VCaP (cell line): ENCODE measurements around the gene GPR3.
"Not testable (repeated sequence)": the region's sequence is repeated elsewhere in the genome, so short reads cannot be mapped to it uniquely, and the experiment has no call there.

Source experiments
- H3K27ac ChIP-seq: fragments of 450-650 bp; 2 replicates; pipeline ENCODE4 v1.5.1; 2017
- TF ChIP-seq, protein P1 (sequence below): fragments of 450-650 bp; conservative IDR thresholded peaks from 2 replicates; pipeline ENCODE4 v1.5.1; 2017; ENCODE audit warnings: mild to moderate bottlenecking, moderate library complexity

Gene GPR3

DNA sequence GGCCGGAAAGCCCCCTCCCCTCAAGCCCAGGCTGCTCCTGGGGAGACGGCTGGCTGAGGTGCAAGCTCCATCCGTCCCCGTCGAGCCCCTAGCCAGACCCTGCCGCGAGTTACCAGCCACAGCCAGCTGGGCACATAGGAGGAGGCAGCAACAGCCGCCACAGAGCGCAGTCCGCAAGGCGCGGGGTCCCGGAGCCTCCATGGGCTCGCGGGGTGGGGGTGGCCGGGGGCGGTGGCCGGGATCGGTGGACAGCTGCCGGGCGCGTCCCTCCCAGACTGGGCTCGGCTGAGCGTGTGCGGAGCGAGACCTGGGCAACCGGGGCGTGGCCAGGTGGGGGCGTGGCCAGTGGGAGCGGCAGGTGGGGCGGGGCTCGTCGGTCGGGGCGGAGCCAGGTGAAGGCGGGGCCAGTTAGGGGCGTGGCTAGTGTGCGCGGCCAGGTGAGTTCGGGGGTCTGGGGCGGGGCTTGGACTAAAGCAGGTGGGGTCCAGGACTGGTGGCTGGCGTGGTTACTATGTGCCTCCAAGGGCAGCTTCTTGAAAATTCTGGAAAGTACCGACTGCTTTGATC is 9.3 kb upstream of the GPR3 start, which contains the start of gene CD164L2:
CD164L2 (minus strand) TSS at position 295 of the 567 bp plus-strand sequence; CDS start at position 201, 94 bp downstream.
- peak within 1 kb of the TSS; percentile 35; the same call in 1 of the 2 replicates for H3K27ac ChIP-seq
- TF ChIP-seq, protein P1, sequence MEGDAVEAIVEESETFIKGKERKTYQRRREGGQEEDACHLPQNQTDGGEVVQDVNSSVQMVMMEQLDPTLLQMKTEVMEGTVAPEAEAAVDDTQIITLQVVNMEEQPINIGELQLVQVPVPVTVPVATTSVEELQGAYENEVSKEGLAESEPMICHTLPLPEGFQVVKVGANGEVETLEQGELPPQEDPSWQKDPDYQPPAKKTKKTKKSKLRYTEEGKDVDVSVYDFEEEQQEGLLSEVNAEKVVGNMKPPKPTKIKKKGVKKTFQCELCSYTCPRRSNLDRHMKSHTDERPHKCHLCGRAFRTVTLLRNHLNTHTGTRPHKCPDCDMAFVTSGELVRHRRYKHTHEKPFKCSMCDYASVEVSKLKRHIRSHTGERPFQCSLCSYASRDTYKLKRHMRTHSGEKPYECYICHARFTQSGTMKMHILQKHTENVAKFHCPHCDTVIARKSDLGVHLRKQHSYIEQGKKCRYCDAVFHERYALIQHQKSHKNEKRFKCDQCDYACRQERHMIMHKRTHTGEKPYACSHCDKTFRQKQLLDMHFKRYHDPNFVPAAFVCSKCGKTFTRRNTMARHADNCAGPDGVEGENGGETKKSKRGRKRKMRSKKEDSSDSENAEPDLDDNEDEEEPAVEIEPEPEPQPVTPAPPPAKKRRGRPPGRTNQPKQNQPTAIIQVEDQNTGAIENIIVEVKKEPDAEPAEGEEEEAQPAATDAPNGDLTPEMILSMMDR, result no peak

DNA sequence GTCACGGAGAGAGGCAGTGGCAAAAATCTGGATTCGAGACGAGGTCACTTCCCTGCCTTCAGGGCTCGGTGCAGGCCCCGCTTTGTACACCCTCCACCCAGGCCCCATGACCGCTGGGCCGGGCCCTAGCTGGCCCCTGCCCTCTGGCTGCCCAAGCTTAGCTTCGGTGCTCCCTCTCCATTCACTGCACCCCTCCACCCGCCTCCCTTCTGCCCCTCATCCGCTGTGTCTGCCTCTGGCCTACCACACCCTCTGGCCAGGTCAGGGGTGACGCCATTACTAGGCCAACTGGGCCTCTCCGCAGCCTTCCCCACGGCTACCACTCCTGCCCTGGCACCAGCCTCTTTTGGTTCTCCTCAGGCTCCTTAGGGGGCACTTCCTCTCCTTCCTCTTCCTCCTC is 8.8 kb upstream of the GPR3 start:
- TF ChIP-seq, protein P1, result no peak
- no peak overlapping the region for H3K27ac ChIP-seq

DNA sequence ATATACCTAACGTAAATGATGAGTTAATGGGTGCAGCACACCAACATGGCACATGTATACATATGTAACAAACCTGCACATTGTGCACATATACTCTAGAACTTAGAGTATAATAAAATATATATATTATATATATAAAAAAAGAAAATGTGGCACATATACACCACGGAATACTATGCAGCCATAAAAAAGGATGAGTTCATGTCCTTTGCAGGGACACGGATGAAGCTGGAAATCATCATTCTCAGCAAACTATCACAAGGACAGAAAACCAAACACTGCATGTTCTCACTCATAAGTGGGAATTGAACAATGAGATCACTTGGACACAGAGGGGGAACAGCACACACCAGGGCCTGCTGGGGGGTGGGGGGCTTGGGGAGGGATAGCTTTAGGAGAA is 7.6 kb upstream of the GPR3 start:
- H3K27ac ChIP-seq, result not testable (repeated sequence)

DNA sequence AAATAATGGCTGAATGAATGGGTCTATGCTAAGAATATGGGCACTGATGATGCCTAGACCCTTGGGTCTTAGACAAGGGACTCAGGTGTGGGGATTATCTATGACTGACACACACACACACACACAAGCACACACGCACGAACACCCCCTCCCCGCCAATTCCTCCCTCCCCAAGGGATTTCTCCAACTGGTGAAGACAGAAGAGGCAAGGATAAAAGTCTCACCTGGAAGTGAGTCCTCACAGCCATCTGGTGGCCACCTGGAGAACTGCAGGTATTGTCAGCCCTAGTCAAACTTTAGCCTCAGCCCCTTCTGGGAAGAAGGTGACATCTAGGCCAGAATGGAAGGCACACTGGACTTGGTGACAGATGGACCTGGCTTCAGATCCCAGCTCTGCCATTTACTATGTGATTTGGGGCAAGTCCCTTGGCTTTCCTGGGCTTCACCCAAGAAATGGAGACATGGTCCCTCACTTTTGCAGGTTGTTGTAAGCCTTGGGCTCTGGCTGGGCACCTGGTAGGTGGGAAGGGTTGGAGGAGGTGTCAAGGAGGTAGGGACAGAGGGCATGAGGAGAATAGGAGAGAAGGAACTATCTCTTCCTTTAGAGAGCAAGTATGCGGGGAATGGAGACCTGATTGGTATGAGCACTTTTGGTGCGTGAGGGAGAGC is 4.0 kb upstream of the GPR3 start:
- TF ChIP-seq, protein P1, result peak; percentile 90
- no peak overlapping the region for H3K27ac ChIP-seq

DNA sequence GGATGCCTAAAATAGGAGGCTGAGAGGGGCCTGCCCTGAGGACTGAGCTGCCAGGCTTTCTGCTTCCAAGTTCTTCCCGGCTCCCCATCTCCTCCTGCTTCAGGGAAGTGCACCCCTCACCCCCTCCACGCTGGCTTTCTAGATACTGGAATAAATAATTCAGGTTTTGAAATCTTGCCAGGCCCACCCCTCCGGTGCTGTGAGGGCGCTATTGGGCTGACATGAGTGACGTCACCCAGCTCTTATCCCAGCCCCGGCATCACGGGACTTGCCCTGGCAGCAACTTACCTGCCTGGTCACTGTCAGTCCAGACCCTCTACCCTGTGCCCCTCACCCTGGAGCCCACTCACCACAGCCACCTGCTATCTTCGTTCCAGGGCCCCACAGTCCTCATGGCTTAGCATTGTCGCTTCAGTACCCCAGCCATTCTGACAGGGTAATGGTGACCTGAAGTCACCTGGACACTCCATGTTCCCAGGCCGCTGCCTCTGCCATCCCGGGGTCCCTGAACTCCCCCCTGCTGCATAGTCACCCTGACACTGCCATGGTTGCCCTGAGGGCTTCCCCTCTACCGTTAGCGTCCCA is 819 bp upstream of the GPR3 start:
- peak overlapping the region; percentile 23; the same call in 1 of the 2 replicates for H3K27ac ChIP-seq

DNA sequence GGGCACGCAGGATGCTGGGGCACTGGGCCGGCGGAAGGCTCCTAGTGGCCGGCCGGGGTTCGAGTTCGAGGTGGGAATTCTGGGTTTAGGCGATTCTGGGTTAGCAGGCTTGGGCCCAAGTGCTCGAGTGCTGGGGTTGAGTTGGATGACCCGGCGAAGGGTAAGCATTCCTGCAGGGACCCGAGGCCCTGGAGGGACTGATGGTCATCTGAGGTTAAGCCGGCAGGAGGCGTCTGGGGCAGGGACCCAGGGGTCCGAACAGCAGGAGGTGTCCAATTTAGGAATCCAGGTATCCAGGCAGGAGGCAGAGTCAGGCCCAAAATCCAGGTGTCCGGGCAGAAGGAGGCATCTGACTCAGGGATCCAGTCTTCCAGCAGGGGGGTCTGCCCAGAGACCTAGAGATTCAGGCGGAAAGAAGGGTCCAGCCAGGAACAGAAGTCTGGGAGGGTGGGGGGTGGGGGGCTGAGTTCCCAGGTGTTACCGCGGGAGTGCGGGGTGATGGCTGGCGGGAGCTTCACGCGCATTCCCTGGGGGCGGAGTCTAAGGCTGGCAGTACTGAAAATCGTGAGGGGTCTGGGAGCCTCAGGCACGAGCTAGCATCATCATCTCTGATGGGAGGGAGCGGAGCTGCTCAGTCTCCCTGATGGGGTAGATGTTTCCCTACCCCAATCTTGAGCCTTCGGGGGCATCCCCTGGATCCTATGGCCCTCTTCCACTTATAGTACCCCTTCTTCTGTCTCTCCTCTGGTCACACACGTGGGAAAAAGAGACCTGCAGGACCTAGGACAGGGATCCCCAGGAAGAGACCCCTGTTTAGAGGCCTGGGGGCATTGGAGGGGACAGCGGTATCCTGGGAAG is 585 bp downstream of the GPR3 start:
- no peak overlapping the region for H3K27ac ChIP-seq
- TF ChIP-seq, protein P1, result no peak

More for the DNA sequence above, 819 bp upstream of the GPR3 start:
- TF ChIP-seq, protein P1, result no peak

DNA sequence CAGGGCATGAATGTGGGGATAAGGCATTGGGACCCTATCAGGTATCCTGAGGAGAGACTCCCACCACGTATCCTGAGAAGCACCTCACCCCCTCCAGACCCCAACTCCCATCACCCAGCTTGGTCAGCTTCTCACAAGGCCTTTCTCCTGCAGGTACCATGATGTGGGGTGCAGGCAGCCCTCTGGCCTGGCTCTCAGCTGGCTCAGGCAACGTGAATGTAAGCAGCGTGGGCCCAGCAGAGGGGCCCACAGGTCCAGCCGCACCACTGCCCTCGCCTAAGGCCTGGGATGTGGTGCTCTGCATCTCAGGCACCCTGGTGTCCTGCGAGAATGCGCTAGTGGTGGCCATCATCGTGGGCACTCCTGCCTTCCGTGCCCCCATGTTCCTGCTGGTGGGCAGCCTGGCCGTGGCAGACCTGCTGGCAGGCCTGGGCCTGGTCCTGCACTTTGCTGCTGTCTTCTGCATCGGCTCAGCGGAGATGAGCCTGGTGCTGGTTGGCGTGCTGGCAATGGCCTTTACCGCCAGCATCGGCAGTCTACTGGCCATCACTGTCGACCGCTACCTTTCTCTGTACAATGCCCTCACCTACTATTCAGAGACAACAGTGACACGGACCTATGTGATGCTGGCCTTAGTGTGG is 1.3 kb downstream of the GPR3 start:
- H3K27ac ChIP-seq, result no peak overlapping the region
- TF ChIP-seq, protein P1, result no peak
